NCI-H2196 (cell line): ENCODE data around the gene ARMCX4.
"Not testable (repeated sequence)": the region's sequence is repeated elsewhere in the genome, so short reads cannot be mapped to it uniquely, and the experiment has no call there.

Experiments used
- DNase-seq: peaks from one replicate; lab custom pipeline; 2025; ENCODE audit not compliant: unreplicated experiment; lab: John Stamatoyannopoulos, UW

Gene ARMCX4

GRCh38 chrX:101485212-101485949 is at the start of gene ARMCX4:
ARMCX4 (plus strand) TSS chrX:101485456; CDS start chrX:101488590, 3,134 bp downstream.
- DNase-seq, result peak; percentile 52

GRCh38 chrX:101442085-101442484 is 43.2 kb upstream of the ARMCX4 start:
- DNase-seq, result no peak

GRCh38 chrX:101449279-101449678 is 36.0 kb upstream of the ARMCX4 start:
- DNase-seq, result no peak

GRCh38 chrX:101450085-101450484 is 35.2 kb upstream of the ARMCX4 start:
- DNase-seq, result no peak

- no peak for DNase-seq
Measured at GRCh38 chrX:101450961-101451360, 34.3 kb upstream of the ARMCX4 start.

- no peak for DNase-seq
Measured at GRCh38 chrX:101452056-101452455, 33.2 kb upstream of the ARMCX4 start.

GRCh38 chrX:101460669-101461068 is 24.6 kb upstream of the ARMCX4 start:
- no peak for DNase-seq

- peak; percentile 49 for DNase-seq
Measured at GRCh38 chrX:101462892-101463291, 22.4 kb upstream of the ARMCX4 start.

- no peak for DNase-seq
Measured at GRCh38 chrX:101478366-101478765, 6.9 kb upstream of the ARMCX4 start.

- no peak for DNase-seq
Measured at GRCh38 chrX:101482296-101482695, 3.0 kb upstream of the ARMCX4 start.

GRCh38 chrX:101483705-101484104 is 1.6 kb upstream of the ARMCX4 start:
- DNase-seq, result no peak

GRCh38 chrX:101484135-101484534 is 1.1 kb upstream of the ARMCX4 start:
- no peak for DNase-seq

- DNase-seq, result no peak
Measured at GRCh38 chrX:101488796-101489195, 3.5 kb downstream of the ARMCX4 start.

- DNase-seq, result no peak
Measured at GRCh38 chrX:101491943-101492342, 6.7 kb downstream of the ARMCX4 start.

- DNase-seq, result no peak
Measured at GRCh38 chrX:101493225-101493624, 8.0 kb downstream of the ARMCX4 start.

GRCh38 chrX:101502929-101503328 is 17.7 kb downstream of the ARMCX4 start:
- DNase-seq, result not testable (repeated sequence)

- DNase-seq, result no peak
Measured at GRCh38 chrX:101507372-101507771, 22.1 kb downstream of the ARMCX4 start.

GRCh38 chrX:101507986-101508385 is 22.7 kb downstream of the ARMCX4 start:
- no peak for DNase-seq

- no peak for DNase-seq
Measured at GRCh38 chrX:101530944-101531343, 45.7 kb downstream of the ARMCX4 start.
